ENCODE data around the gene AMZ2. TPM values are rescaled to one million over a fixed set of nuclear protein-coding genes. Genes with fewer than 3 reads are reported as not detected.
A peak's percentile ranks its signal among the peaks of the same experiment; 100 is the strongest.
"Not testable (repeated sequence)": the region's sequence is repeated elsewhere in the genome, so short reads cannot be mapped to it uniquely, and the experiment has no call there.

Gene AMZ2
- total and polyA plus RNA-seq, 4 donors, result 57.5 to 122 (median 98.8) TPM

DNA sequence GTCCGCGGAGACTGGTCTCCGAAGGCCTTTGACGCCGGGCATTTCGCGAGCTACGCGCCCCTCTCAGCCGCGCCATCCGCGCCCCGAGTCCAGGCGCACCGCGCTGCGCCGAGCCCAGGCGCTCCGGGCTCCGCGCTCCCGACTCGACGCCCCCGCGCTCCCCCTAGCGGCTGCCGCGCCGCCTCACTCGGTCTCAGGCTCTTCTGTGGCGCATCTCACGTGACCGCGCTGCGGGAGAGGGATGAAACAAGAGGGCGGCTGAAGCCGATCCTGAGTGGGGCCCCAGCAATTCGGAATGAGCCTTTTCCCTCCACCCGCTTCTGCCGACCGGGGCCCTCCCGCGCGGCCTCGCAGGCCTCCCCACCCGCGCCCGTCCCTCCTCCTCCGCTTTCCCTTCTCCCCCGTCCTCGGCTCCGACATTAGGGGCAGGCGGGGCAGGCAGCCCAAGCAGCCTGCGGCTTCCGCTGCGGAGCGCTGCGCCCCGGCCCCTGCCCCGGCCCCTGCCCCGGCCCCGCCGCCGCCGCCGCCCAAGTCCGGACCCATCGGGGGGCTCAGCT is 42.5 kb upstream of the AMZ2 start:
- DNase-seq (ENCODE audit: low read depth in 4 of 6, low spot score in 6 of 6), result peak; percentile 79 to 98 (median 91)
- peak overlapping the region; percentile 79 for H3K4me3 ChIP-seq (ENCODE audit: low read depth, low read length)
- H3K36me3 ChIP-seq (ENCODE audit: control insufficient read depth, insufficient read depth, low read length), result peaks cover 13% of the 10 kb centered on the region
- H3K27ac ChIP-seq (ENCODE audit: low read depth, low read length), result peak overlapping the region; percentile 89
- peaks cover 24% of the 10 kb centered on the region for H3K4me1 ChIP-seq (ENCODE audit: control insufficient read depth, insufficient read depth, low read length)
- H3K9me3 ChIP-seq (ENCODE audit: control insufficient read depth, insufficient read depth, low read length), result no peaks in the 10 kb centered on the region
- WGBS (ENCODE audit: insufficient coverage), result under 1% methylated on average over 68 of the region's 71 CpGs
- H3K27me3 ChIP-seq (ENCODE audit: control insufficient read depth, insufficient read depth, low read length), result peaks cover 13% of the 10 kb centered on the region

- Histone ChIP-seq H3K9me3 (ENCODE audit: control insufficient read depth, insufficient read depth, low read length) (no peaks in the 10 kb centered on the region), H3K36me3 (ENCODE audit: control insufficient read depth, insufficient read depth, low read length) (peaks cover 19% of the 10 kb centered on the region), H3K27ac (ENCODE audit: low read depth, low read length) (peak overlapping the region; percentile 89), H3K4me3 (ENCODE audit: low read depth, low read length) (peak overlapping the region; percentile 79), H3K27me3 (ENCODE audit: control insufficient read depth, insufficient read depth, low read length) (peaks cover 6% of the 10 kb centered on the region), H3K4me1 (ENCODE audit: control insufficient read depth, insufficient read depth, low read length) (peaks cover 16% of the 10 kb centered on the region)
- peak in 3 of 6 donors; percentile 22 to 76 (median 67) for DNase-seq (ENCODE audit: low read depth in 4 of 6, low spot score in 6 of 6)
- WGBS (ENCODE audit: insufficient coverage), result 0% methylated on average over 40 of the region's 50 CpGs
Observed at GRCh38 chr17:68205808-68206720, 41.8 kb upstream of the AMZ2 start.

GRCh38 chr17:68207651-68208253 is 40.1 kb upstream of the AMZ2 start:
- Histone ChIP-seq H3K36me3 (ENCODE audit: control insufficient read depth, insufficient read depth, low read length) (peaks cover 24% of the 10 kb centered on the region), H3K4me3 (ENCODE audit: low read depth, low read length) (peak overlapping the region; percentile 79)
- 62% methylated on average over 31 of the region's 37 CpGs for WGBS (ENCODE audit: insufficient coverage)

GRCh38 chr17:68208651-68209050 is 39.2 kb upstream of the AMZ2 start:
- H3K9me3 ChIP-seq (ENCODE audit: control insufficient read depth, insufficient read depth, low read length); H3K27me3 ChIP-seq (ENCODE audit: control insufficient read depth, insufficient read depth, low read length); H3K27ac ChIP-seq (ENCODE audit: low read depth, low read length); H3K4me3 ChIP-seq (ENCODE audit: low read depth, low read length); DNase-seq (ENCODE audit: low read depth in 4 of 6, low spot score in 6 of 6): not testable (repeated sequence)
- peaks cover 13% of the 10 kb centered on the region for H3K4me1 ChIP-seq (ENCODE audit: control insufficient read depth, insufficient read depth, low read length)
- 90% methylated on average over 19 of the region's 19 CpGs for WGBS (ENCODE audit: insufficient coverage)
- peaks cover 24% of the 10 kb centered on the region for H3K36me3 ChIP-seq (ENCODE audit: control insufficient read depth, insufficient read depth, low read length)

More at GRCh38 chr17:68207651-68208253, 40.1 kb upstream of the AMZ2 start:
- Histone ChIP-seq H3K27ac (ENCODE audit: low read depth, low read length) (peak overlapping the region; percentile 83), H3K4me1 (ENCODE audit: control insufficient read depth, insufficient read depth, low read length) (peaks cover 13% of the 10 kb centered on the region), H3K9me3 (ENCODE audit: control insufficient read depth, insufficient read depth, low read length) (no peaks in the 10 kb centered on the region), H3K27me3 (ENCODE audit: control insufficient read depth, insufficient read depth, low read length) (no peaks in the 10 kb centered on the region)
- DNase-seq (ENCODE audit: low read depth in 4 of 6, low spot score in 6 of 6), result no peak

DNA sequence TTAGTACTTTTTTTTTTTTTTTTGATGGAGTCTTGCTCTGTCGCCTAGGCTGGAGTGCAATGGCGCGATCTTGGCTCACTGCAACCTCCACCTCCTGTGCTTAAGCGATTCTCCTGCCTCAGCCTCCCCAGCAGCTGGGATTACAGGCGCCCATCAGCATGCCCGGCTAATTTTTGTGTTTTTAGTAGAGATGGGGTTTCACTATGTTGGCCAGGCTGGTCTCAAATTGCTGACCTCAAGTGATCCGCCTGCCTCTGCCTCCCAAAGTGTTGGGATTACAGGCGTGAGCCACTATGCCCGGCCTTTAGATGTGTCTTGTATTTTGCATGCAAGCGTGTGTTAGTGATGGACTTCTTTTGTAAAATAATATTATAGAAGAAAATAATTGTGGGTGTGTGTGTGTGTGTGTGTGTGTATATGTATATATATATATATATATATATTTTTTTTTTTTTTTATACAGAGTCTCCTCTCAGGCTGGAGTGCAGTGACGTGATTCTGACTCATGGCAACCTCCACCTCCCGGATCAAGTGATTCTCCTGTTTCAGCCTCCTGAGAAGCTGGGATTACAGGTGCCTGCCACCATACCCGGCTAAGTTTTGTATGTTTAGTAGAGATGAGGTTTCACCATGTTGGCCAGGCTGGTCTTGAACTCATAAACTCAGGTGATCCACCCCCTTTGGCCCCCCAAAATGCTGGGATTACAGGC is 38.5 kb upstream of the AMZ2 start:
- not testable (repeated sequence) for H3K27me3 ChIP-seq (ENCODE audit: control insufficient read depth, insufficient read depth, low read length); H3K9me3 ChIP-seq (ENCODE audit: control insufficient read depth, insufficient read depth, low read length); H3K4me3 ChIP-seq (ENCODE audit: low read depth, low read length); DNase-seq (ENCODE audit: low read depth in 4 of 6, low spot score in 6 of 6); H3K27ac ChIP-seq (ENCODE audit: low read depth, low read length)
- peaks cover 24% of the 10 kb centered on the region for H3K36me3 ChIP-seq (ENCODE audit: control insufficient read depth, insufficient read depth, low read length)
- 100% methylated on average over 2 of the region's 13 CpGs for WGBS (ENCODE audit: insufficient coverage)
- H3K4me1 ChIP-seq (ENCODE audit: control insufficient read depth, insufficient read depth, low read length), result peaks cover 13% of the 10 kb centered on the region

DNA sequence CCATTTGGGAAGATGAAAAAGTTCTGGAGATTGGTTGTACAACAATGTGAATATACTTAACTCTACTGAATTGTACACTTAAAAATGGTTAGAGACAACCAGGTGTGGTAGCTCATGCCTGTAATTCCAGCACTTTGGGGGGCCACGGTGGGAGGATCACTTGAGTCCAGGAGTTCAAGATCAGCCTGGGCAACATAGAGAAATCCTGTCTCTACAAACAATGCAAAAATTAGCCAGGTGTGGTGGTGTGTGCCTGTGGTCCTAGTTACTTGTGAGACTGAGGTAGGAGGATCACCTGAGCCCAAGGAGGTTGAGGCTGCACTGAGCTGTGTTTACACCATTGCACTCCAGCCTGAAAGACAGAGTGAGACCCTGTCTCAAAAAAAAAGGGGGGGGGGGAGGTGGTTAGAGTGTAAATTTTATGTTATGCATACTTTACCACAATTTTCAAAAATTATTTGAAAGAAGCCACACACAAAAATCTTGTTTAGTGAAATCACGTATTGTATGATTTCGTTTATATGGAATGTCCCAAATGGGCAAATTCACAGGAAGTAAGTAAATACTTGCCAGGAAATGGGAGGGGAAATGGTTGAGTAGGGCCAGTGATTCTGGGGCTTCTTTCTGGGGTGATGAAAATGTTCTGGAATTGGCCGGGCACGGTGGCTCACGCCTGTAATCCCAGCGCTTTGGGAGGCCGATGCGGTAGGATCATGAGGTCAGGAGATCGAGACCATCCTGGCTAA is 37.1 kb upstream of the AMZ2 start:
- H3K36me3 ChIP-seq (ENCODE audit: control insufficient read depth, insufficient read depth, low read length), result peaks cover 27% of the 10 kb centered on the region
- no peak for DNase-seq (ENCODE audit: low read depth in 4 of 6, low spot score in 6 of 6)
- H3K27me3 ChIP-seq (ENCODE audit: control insufficient read depth, insufficient read depth, low read length), result no peaks in the 10 kb centered on the region
- peaks cover 8% of the 10 kb centered on the region for H3K4me1 ChIP-seq (ENCODE audit: control insufficient read depth, insufficient read depth, low read length)
- WGBS (ENCODE audit: insufficient coverage), result 98% methylated on average over 8 of the region's 10 CpGs
- H3K9me3 ChIP-seq (ENCODE audit: control insufficient read depth, insufficient read depth, low read length), result no peaks in the 10 kb centered on the region
- no peak overlapping the region for H3K27ac ChIP-seq (ENCODE audit: low read depth, low read length)
- no peak overlapping the region for H3K4me3 ChIP-seq (ENCODE audit: low read depth, low read length)

- H3K4me3 ChIP-seq (ENCODE audit: low read depth, low read length); H3K27me3 ChIP-seq (ENCODE audit: control insufficient read depth, insufficient read depth, low read length); H3K27ac ChIP-seq (ENCODE audit: low read depth, low read length); H3K9me3 ChIP-seq (ENCODE audit: control insufficient read depth, insufficient read depth, low read length); H3K4me1 ChIP-seq (ENCODE audit: control insufficient read depth, insufficient read depth, low read length); DNase-seq (ENCODE audit: low read depth in 4 of 6, low spot score in 6 of 6): not testable (repeated sequence)
- H3K36me3 ChIP-seq (ENCODE audit: control insufficient read depth, insufficient read depth, low read length), result peaks cover 26% of the 10 kb centered on the region
- 83% methylated on average over 4 of the region's 11 CpGs for WGBS (ENCODE audit: insufficient coverage)
Observed at GRCh38 chr17:68213428-68214411, 34.1 kb upstream of the AMZ2 start.

- not testable (repeated sequence) for H3K27ac ChIP-seq (ENCODE audit: low read depth, low read length); H3K4me3 ChIP-seq (ENCODE audit: low read depth, low read length); H3K4me1 ChIP-seq (ENCODE audit: control insufficient read depth, insufficient read depth, low read length); DNase-seq (ENCODE audit: low read depth in 4 of 6, low spot score in 6 of 6); H3K27me3 ChIP-seq (ENCODE audit: control insufficient read depth, insufficient read depth, low read length); H3K9me3 ChIP-seq (ENCODE audit: control insufficient read depth, insufficient read depth, low read length)
- 100% methylated on average over 3 of the region's 5 CpGs for WGBS (ENCODE audit: insufficient coverage)
- peaks cover 21% of the 10 kb centered on the region for H3K36me3 ChIP-seq (ENCODE audit: control insufficient read depth, insufficient read depth, low read length)
Observed at GRCh38 chr17:68215453-68215852, 32.4 kb upstream of the AMZ2 start.

Measured in spinal cord (tissue), 10 donors.